Nephron progenitor cell (in vitro differentiated cells): ENCODE measurements around the gene ARL14.

ENCODE experiments used
- DNase-seq: peaks from one replicate; pipeline ENCODE4 v3.0.0; 2021
- H3K27ac Mint-ChIP-seq: 2 replicates; pipeline ENCODE4 v1.8.0; 2021; ENCODE audit warnings: mild to moderate bottlenecking, moderate library complexity, mixed read lengths
- H3K27me3 Mint-ChIP-seq: 2 replicates; pipeline ENCODE4 v1.8.0; 2021; ENCODE audit warnings: mild to moderate bottlenecking, low read depth, mixed read lengths; ENCODE audit not compliant: poor library complexity
- H3K36me3 Mint-ChIP-seq: 2 replicates; pipeline ENCODE4 v1.8.0; 2021; ENCODE audit warnings: low read depth, mixed read lengths
- H3K4me1 Mint-ChIP-seq: 2 replicates; pipeline ENCODE4 v1.8.0; 2021; ENCODE audit warnings: mixed read lengths
- H3K4me3 Mint-ChIP-seq: 2 replicates; pipeline ENCODE4 v1.8.0; 2021; ENCODE audit warnings: mild to moderate bottlenecking, moderate library complexity, mixed read lengths
- H3K9me3 Mint-ChIP-seq: 2 replicates; pipeline ENCODE4 v1.8.0; 2021; ENCODE audit warnings: mild to moderate bottlenecking, moderate library complexity, mixed read lengths
- CTCF ChIP-seq: fragments of 200-600 bp; sonication (generic); IDR thresholded peaks from 2 replicates; pipeline ENCODE4 v1.5.0; 2021; ENCODE audit warnings: antibody characterized with exemption

Gene ARL14

GRCh38 chr3:160653512-160653911 is 23.4 kb upstream of the ARL14 start:
- no peak overlapping the region for H3K4me3 Mint-ChIP-seq

DNA sequence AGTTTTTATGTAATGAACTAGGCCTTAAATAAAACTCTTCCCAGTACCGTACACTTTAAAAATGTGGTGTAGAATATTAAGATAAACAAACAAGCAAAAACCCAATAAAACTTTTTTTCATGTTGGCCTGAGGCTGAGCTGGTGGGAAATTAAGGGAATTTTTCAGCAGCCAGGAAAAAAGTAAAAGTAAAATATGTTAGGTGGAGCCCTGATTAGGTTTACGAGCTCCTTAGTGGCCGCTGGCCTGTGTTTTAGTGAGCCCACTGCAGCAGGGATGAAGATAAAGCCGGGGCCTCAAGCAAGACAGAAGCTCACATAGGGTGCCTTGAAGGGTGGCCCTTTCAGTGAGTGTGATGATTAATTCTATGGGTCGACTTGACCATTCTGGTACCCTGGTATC is 16.1 kb upstream of the ARL14 start:
- Mint-ChIP-seq H3K27me3 (no peaks in the 10 kb centered on the region), H3K4me1 (peaks cover 25% of the 10 kb centered on the region), H3K9me3 (peaks cover 11% of the 10 kb centered on the region), H3K36me3 (no peaks in the 10 kb centered on the region), H3K27ac (no peak overlapping the region), H3K4me3 (no peak overlapping the region)
- DNase-seq = no peak
- TF ChIP-seq CTCF = no peak

More at GRCh38 chr3:160653512-160653911, 23.4 kb upstream of the ARL14 start:
- no peak for DNase-seq
- peaks cover 5% of the 10 kb centered on the region for H3K27me3 Mint-ChIP-seq
- H3K36me3 Mint-ChIP-seq = no peaks in the 10 kb centered on the region
- TF ChIP-seq CTCF = no peak
- H3K27ac Mint-ChIP-seq = no peak overlapping the region
- H3K4me1 Mint-ChIP-seq = no peaks in the 10 kb centered on the region
- peaks cover 11% of the 10 kb centered on the region for H3K9me3 Mint-ChIP-seq

DNA sequence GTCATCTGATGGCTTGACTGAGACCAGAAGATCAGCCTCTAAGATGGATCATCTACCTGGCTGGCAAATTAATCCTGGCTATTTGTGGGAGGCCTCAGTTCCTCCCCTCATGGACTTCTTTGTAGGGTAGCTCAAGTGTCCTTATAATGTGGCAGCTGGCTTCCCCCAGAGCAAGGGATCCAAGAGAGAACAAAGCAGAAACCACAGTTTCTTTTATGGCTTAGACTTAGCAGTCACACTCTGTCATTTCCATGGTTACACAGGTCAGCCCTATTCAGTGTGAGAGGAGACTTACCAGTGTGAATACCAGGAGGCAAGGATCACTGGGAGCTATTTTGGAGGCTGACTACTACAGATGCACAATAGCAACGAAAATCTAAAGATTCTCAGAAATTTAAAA is 15.3 kb upstream of the ARL14 start:
- H3K9me3 Mint-ChIP-seq = peaks cover 11% of the 10 kb centered on the region
- DNase-seq = no peak
- H3K27ac Mint-ChIP-seq = peak overlapping the region; percentile 73
- peak overlapping the region; percentile 5 for H3K4me3 Mint-ChIP-seq
- H3K36me3 Mint-ChIP-seq = no peaks in the 10 kb centered on the region
- peaks cover 32% of the 10 kb centered on the region for H3K4me1 Mint-ChIP-seq
- H3K27me3 Mint-ChIP-seq = no peaks in the 10 kb centered on the region
- TF ChIP-seq CTCF = no peak

DNA sequence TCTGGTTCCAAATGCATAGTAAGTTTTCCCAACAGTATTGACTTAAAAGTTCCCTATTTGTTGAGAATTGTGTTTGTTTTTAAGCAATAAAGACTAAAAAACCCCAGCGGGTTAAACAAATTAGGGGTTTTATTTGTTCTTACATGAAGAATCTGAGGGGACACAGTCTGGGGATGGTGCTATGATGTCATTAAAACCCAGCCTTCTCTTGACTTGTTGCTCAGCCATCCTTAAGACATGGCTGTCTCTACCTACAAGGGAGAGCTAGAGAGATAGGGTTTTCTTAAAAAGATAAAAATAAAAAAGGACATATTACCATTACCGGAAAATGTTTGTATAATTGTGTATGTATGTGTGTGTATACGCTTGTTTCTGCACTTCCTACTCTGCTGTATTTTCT is 11.7 kb upstream of the ARL14 start:
- no peak for TF ChIP-seq CTCF

DNA sequence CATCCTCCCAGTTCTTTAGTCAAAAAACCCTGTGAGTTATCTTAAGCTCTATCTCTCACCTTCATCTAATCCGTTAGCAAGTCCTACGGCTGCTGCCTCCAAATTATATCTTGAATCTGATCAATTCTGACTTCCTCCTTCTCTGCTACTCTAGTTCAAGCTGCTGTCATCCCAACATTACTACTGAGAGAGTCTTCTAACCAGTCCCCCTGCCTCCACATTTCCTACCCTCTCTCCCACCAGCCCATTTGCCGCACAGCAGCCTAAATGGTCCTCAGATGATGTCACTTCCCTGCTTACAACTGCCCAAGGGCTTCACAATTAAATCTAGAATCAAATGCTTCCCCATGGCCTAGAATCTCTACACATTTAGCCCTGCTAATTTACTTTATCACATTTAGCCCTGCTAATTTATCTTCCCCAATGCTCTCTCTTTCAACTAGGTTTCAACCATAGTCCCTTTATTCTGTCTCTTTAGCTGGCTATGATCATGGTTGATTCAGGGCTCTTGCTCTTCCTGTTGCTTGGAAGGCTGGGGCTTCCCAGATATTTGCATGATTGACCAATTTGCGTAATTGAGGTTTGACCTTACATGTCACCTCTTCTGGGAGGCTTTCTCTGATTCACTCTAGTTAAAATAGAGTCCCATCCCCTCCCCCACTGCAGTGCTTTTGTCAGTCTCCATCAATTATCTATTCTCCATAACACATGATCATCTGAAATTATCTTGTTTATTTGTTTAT is 11.0 kb upstream of the ARL14 start:
- DNase-seq = no peak

More for the DNA sequence above, 11.7 kb upstream of the ARL14 start:
- Mint-ChIP-seq H3K4me1 (peaks cover 32% of the 10 kb centered on the region), H3K4me3 (no peak overlapping the region), H3K27me3 (no peaks in the 10 kb centered on the region), H3K9me3 (no peaks in the 10 kb centered on the region), H3K27ac (peak overlapping the region; percentile 16), H3K36me3 (no peaks in the 10 kb centered on the region)
- DNase-seq = no peak

More for the DNA sequence above, 11.0 kb upstream of the ARL14 start:
- Mint-ChIP-seq H3K27ac (peak overlapping the region; percentile 16), H3K4me1 (peaks cover 29% of the 10 kb centered on the region), H3K27me3 (no peaks in the 10 kb centered on the region), H3K9me3 (no peaks in the 10 kb centered on the region), H3K36me3 (no peaks in the 10 kb centered on the region), H3K4me3 (no peak overlapping the region)
- no peak for TF ChIP-seq CTCF
